GM19438 (cell line): ENCODE results near the gene GNS.
A peak's percentile ranks its signal among the peaks of the same experiment; 100 is the strongest.

Experiments
- ATAC-seq: cut with Tn5 transposase; IDR thresholded peaks from one replicate; pipeline ENCODE4 v1.9.1; 2021; ENCODE audit warnings: low read depth; ENCODE audit not compliant: unreplicated experiment

GNS gene

DNA sequence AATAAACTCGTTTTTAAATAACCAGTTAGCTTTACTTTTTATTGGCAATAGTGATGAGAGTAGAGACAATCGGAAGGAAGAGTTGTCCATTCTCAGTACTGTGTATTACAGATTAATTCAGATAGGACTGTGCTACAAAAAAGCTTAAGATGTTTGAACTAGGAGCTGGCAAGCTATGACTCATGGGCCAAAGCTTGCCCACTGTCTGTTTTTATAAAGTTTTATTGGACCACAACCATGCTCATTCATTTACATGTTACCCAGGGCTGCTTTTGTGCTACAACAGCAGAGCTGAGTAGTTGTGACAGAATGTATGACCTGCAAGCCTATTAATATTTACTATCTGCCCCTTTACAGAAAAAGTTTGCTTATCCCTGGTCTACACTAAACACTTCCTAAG, 19.4 kb downstream of the GNS start:
- ATAC-seq = no peak

DNA sequence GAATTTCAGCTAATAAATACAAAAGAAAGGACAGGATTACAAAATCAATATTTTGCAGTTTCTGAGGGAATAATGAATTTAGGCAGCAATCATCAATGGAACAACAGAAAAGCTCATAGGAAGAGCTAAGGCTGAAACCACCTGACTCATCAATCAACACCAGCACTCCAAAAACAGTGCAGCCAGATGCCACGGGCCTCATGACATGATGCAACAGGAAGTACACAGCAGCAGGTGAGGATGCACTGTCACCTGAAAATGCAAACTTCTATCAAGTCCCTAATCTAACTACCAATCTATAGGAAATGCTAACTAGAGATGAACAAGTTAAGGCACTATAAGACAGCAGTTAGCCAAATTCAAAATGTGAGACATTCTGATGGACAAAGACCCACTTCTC, 21.7 kb downstream of the GNS start:
- no peak for ATAC-seq

DNA sequence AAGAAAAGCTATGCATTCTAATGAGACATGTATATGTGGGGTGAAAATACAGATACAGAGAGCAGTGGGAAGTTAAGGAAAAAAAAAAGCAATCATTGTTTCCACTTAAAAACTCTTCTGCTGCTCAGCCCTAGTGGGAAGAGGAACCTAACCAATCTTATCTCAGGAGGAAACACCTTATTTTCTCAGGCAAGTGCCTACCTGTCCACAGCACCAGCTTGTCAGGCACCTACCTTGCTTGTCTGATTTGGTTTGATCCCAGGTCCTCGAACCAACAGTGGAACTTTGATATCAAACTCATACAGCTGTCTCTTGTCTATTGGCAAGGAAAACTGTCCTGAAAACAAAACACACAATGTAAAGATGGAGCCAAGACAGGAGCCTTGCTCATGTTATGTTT, 22.4 kb downstream of the GNS start:
- ATAC-seq = no peak

DNA sequence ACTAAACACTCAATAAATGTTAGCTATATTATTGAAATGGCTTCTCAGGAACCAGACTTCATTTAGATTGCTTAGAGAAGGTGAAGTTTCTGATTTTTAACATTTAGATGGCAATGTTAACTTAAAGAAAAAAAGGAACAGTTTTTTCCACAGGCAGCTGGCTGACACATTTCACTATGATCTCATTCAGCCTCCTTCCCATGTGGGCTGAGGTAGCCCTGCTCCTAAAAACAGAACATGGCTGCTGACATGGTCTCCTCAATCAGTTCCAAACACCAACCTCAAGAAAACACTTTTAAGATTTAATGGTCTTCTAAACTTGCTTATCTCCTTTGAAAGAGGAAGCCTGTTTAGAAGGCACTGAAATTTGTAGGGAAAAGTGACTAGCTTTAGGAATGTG, 23.8 kb downstream of the GNS start:
- ATAC-seq = no peak

DNA sequence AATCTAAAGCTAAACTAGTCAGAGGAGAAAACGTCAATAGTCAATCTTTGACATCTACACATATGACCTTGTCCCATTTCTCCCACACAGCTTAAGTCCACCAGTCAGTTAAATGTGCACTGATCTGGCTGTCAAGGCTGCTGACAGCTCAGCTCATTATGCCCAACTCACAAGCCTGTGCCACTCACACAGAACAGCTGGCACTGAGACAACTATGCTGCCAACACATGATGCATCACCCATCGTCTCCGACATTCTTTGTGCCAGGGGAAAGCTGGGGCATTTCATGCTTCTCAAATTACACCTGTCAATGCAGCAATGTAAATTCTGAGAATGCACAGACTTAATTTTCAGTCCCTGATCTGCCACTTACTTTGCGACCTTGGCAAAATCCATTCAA, 25.3 kb downstream of the GNS start:
- no peak for ATAC-seq

DNA sequence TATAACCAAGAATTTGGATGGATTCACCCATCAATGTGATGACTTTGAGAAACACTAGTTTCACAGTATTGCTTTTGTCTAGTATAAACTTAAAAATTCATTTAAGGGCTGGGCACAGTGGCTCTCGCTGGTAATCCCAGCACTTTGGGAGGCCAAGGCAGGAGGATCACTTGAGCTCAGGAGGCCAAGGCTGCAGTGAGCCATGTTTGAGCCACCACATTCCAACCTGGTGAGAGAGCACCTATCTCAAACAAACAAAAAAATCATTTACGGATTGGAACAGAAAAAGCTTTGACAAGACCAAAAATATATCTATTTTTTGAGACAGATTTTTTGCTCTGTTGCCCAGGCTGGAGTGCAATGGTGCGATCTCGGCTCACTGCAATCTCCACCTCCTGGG, 27.5 kb downstream of the GNS start:
- no peak for ATAC-seq

DNA sequence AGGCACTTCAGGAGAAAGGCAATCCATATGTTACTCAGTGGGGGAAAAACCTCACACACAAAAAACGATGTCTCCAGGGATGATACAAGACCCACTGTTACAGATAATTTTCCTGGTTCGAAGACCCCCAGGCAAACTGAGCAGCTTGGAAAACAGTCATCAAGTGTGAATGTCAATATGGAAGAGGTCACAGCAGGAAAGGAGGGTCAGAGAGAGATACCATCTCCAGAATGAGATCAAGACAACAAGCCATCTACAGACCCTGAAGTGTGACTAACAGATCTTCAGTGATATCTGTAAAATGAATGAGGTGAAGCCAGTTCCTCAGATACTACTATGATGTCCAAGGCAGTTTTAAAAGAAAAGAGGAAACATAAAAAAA, 28.6 kb downstream of the GNS start:
- ATAC-seq = no peak

DNA sequence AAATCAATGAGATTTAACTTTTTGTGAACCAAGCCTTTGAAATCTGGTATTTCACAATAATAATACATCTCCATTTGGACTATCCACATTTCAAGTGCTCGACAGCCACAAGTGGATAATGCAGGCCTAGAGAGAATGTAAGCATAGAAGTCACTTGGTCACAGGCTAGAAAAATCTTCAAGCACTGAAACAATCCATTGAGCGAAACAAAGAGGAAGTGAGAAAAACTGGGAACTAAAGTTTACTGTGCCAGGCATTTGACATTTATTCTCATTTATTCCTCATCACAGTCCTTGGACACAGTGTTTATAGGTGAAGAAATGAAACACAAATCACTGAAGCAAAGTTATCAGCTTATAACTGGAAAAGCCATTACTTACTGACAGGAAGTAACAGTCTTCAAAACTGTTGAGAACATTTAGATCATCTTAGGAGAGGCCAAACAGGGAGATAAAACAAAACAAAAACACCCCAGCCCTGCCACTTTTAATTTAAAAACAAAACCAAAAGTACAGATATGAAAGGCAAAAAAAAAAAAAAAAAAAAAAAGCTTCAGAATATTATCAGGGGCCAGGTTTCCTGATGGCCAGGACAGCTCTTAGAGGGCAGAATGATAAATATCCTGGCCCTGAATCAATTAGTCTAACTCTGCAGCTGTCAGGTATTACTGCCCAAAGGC, 29.2 kb downstream of the GNS start:
- ATAC-seq = no peak

DNA sequence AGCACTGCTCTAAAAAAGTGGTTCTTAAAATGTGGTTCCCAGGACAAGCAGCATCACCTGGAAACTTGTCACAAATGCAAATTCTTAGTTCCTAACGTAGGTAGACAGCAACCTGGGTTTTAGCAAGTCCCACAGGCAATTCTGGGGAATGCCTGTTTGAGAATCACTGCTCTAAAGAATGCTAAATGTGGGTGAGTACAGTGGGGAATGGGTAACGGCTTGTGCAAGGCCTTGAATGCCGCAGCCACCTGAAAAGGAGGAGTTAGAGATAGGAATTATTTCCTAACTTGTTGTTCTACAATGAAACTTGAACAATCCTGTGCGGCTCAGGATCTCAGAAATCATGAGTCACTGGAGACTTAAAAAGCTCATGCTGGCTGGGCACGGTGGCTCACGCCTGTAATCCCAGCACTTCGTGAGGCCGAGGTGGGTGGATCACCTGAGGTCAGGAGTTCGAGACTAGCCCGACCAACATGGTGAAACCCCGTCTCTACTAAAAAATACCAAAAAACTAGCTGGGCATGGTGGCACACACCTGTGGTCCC, 34.9 kb downstream of the GNS start:
- no peak for ATAC-seq

DNA sequence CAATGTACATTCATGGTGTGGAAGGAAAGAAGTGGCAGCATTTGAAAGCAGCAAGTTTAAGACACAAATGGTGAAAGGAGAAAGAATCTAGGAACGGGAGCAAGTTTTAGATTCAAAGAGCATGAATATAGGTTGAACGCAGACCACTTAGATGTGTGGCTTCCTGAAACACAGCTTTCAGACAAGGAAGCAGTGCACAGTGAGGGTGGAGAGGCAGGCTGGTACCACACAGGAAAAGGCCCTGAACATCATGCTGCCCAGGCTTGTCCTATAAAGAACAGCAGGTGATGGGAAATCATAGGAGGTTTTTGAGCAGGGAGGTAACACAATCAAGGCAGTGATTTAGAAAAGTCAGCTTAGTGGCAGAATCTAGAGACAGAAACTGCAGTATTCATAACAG, 35.6 kb downstream of the GNS start:
- ATAC-seq = no peak

DNA sequence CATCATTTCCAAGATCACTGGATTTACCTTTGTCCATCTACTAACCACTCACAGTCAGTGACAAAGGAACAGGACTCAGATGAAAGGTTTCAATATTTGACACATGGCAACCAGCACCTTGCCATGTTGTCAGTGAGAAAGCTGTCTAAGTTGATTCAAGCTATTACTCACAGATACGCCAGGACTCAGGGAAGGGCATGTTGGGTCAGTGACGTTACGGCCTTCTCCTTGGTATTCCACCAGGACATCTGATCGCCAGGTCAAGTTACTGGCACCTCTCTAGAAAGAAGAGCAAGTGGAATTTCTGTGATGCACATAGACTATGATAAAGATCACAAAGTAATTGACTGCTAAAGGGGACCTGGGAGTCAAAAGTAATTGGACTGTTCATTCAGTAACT, 36.4 kb downstream of the GNS start:
- ATAC-seq = no peak

DNA sequence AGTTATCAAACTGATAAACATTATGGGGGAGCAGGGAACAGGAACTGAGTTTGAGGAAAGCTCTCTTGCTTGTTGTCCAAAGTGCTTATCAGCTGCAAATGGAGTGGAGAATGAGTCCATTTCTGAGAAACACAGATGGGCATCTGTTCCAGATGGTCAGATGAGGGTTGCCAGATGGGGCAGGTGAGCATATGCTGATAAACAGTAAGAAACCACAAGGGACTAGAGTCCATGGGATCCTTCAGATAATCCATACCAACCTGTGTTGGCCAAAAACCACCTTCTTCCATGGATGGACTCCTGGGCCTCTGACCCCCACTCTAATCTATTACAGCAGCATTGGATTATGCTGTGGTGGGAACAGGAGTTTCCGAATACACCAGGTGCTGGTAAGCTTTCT, 38.3 kb downstream of the GNS start:
- ATAC-seq = no peak

DNA sequence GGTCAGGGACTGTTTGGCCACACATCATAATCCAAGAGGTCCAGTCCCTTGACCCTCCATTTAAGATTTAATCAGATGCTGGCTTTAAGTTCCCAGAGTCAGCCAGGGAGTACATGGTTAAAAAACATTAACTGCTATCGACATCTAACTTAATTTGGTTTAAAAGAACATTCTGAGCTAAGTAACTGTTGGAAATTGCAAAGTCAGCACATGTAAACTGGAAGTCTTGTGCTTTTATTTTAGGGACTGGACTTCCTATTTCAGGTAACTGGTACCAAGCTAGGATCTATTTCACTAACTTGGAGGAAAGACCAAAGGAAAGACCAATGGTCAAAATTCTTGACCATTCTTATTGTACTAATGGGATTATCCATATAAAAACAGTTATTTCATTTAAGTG, 40.6 kb downstream of the GNS start:
- no peak for ATAC-seq

DNA sequence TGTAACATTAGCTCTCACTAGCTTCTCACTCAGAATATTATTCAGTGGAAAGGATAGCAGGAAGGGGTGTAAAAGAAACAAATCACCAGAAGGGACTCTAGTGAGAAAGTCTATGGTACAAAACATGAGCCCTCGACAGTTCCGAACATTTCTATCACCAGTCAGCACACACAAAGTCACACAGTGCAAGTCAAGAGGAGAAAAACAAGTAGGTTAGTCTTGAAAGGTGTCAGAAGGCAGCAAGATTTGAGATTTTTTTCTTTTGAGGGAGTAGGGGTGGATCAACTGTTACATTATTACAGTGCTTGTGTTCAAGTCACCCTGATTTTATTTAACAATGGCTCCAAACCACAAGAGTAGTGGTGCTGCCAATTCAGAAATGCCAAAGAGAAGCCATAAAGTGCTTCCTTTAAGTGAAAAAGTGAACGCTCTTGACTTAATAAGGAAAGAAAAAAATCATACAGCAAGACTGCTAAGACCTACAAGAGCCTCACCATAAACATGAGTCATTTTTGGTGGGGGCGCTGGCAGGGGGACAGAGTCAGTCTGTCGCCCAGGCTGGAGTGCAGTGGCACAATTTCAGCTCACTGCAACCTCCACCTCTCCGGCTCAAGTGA, 42.3 kb downstream of the GNS start:
- ATAC-seq = no peak

DNA sequence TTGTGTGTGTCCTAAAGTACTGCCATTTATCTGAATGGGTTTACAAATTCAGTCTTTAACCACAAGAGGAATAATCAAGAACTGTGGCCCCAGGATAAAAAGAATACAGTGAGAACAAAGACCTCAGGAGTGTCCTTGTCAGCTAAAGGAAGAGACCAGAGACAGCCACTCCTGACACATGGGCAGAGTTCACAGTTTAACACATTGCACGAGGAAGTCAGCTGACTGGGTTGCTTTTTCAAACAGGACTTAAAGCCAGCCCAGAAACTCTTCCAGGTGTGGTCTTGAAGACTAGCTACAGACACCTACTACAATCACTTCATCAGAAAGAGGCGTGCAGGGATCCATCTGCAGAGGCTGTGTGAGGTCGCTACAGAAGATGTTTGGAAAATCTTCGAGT, 42.8 kb downstream of the GNS start:
- ATAC-seq = no peak

DNA sequence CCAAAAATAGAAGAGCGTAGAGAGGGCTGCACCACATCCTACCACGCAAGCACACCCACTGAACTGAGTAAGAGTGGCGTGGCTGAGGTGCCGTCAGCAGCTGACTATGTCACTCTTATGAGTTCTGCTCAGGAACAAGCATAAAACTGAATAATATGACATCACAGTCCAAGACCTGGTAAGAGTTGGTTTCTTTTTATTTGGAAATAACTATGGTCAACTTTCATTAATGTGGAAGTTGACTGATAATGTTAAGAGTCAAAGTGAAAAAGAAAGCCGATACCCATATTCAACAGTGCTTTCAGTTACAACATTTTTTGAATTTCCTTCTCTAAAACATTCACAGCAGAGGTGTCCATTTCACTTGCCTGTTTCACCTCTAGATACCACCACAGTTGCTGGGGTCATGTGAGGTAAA, 44.6 kb downstream of the GNS start:
- peak; percentile 55 for ATAC-seq

DNA sequence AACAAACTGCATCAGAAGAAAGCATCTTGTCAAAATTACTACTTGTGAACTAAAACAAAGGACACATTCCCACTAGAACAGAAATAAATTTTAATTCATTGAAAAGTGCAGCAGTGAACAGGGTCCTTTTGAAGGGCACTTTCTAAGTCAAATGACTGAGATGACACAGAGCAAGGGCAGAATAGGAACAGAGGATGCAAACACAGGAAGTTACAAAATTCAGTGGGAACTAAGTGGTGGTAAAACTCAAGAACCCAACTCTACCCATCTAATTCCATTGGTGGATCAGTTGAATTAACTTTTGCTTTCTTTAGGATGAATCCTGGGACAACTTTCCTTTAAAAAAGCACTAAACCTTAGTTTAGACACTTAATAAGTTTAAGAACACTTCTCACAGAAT, 45.8 kb downstream of the GNS start:
- ATAC-seq = no peak

DNA sequence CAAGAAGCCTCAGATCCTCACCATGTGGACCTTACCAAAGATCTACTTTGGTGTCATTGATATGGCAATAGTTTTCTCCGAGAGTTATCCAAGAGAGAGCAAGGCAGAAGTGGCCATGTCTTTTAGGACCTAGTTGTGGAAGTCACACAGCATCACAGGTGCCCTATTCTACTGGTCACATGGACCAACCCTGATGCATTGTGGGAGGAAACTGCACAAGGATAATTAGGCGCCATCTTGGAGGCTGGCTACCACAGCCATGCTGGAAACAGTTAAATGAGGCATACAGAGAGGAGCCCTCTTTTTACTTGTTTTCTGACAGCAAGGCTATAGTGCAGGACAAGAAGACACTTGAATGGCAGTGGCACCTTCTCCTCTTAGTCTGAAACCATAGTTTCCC, 49.8 kb downstream of the GNS start:
- no peak for ATAC-seq

DNA sequence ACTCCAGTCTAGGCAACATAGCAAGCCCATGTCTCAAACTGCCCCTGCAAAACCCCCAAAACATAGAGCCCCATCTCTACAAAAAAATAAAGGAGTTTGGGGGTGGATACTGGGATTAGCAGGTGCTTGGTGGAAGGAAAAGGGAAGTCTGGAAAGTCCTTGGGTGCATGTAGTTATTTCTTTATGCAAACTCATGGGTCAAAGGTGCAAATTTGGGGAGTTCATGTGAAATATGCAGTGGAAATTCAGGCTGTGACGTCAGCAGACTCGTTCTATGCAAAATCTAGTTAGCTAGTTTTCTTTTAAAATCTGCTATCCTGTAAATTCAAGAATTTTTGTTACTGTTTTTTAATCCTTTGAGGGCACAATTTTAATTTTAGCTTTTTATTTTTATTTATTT, 51.3 kb downstream of the GNS start:
- ATAC-seq = no peak

DNA sequence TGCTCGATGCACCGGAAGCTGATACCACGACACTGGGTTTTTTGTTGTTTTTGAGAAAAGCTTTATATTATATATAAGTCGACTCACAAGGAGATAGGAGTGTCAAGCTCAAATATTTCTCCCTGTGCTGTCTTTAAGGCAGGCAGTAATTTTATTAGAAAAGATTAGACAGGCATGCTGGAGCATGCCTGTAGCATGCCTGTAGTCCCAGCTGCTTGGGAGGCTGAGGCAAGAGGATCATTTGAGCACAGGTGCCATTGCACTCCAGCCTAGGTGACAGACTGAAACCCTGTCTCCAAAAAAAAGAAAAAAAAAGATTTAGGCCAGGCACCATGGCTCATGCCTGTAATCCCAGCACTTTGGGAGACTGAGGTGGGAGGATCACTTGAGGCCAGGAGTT, 51.8 kb downstream of the GNS start:
- no peak for ATAC-seq

DNA sequence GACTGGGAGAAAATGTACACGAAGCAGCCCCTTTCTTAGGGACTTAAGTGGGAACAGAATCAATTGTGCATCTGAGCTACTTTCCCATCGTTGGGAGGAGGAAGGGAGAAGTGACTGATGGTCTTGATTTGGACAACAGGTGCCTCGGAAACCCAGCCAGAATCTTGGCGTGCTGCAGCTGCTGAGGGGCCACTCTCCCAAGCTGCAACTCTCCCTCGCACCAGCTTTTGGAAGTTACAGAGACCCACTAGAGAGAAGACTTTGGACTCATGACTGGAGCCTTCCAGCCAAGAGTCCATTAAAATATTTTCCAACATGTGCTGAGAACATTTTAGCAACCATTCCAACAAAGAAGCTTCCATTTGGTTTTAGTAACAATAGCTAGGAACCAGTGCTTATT, 52.3 kb downstream of the GNS start:
- no peak for ATAC-seq

DNA sequence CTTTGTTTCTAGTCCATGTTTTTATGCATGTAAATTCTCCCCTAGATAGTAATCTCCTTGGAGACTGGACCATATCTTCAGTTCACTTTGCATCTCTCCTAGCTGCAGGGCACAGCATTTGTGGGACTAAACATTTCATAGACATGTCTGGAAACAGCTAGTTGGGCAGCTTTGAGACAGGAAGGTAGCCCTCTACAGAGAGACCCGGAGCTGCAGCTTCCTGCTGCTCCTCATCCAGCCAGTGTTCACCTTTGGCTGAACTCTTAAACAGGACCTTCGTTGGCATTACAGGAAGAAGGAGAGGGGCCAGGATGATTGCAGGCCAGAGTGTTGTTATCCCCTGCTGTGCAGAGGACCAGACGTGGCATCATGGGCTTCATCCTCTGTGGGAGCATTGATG, 52.9 kb downstream of the GNS start:
- no peak for ATAC-seq

DNA sequence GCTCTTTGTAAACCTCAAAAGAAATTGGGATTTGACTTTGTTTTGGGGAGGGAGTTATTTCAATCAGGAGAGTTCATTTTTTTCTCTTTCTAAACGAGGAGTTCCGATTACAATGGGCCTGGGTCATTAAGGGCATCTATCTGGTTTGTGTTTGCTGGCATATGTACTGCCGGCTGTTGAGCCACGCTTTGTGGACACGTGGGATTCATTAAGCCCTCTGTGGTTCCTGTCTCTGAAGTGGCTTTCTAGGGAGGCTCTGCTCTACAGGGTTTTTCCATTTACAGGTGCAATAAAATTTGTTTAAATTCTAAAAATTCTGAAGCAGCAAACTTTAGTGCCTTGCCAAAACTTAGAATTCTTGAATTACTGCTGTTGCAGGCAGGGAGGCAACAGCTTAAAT, 57.9 kb downstream of the GNS start:
- ATAC-seq = no peak
